HG02610 (cell line): ENCODE measurements around the gene FBLN1.
"Not testable (repeated sequence)": the region's sequence is repeated elsewhere in the genome, so short reads cannot be mapped to it uniquely, and the experiment has no call there.

ENCODE experiments used
- ATAC-seq: cut with Tn5 transposase; IDR thresholded peaks from one replicate; pipeline ENCODE4 v1.9.1; 2021; ENCODE audit warnings: mild to moderate bottlenecking, moderate library complexity; ENCODE audit not compliant: unreplicated experiment

Gene FBLN1

GRCh38 chr22:45526768-45527360, 24.2 kb downstream of the FBLN1 start:
- ATAC-seq: no peak

GRCh38 chr22:45527456-45527855, 24.8 kb downstream of the FBLN1 start:
- no peak for ATAC-seq

- no peak for ATAC-seq
Measured at GRCh38 chr22:45528046-45528445, 25.4 kb downstream of the FBLN1 start.

GRCh38 chr22:45529105-45529504, 26.4 kb downstream of the FBLN1 start:
- ATAC-seq: no peak

GRCh38 chr22:45529971-45530575, 27.4 kb downstream of the FBLN1 start:
- ATAC-seq: no peak

- ATAC-seq: no peak
Measured at GRCh38 chr22:45531441-45532234, 29.0 kb downstream of the FBLN1 start.

- no peak for ATAC-seq
Measured at GRCh38 chr22:45532235-45532631, 29.6 kb downstream of the FBLN1 start.

- ATAC-seq: no peak
Measured at GRCh38 chr22:45533703-45534102, 31.0 kb downstream of the FBLN1 start.

- ATAC-seq: no peak
Measured at GRCh38 chr22:45534339-45535192, 31.9 kb downstream of the FBLN1 start.

- ATAC-seq: no peak
Measured at GRCh38 chr22:45535290-45535689, 32.6 kb downstream of the FBLN1 start.

- ATAC-seq: not testable (repeated sequence)
Measured at GRCh38 chr22:45535835-45536234, 33.2 kb downstream of the FBLN1 start.

GRCh38 chr22:45537734-45538181, 35.1 kb downstream of the FBLN1 start:
- ATAC-seq: no peak

GRCh38 chr22:45538281-45538680, 35.6 kb downstream of the FBLN1 start:
- ATAC-seq: no peak

GRCh38 chr22:45540122-45540521, 37.4 kb downstream of the FBLN1 start:
- ATAC-seq: no peak

GRCh38 chr22:45541382-45541979, 38.8 kb downstream of the FBLN1 start:
- no peak for ATAC-seq

- ATAC-seq: no peak
Measured at GRCh38 chr22:45542001-45542520, 39.4 kb downstream of the FBLN1 start.

- not testable (repeated sequence) for ATAC-seq
Measured at GRCh38 chr22:45542736-45543135, 40.1 kb downstream of the FBLN1 start.

GRCh38 chr22:45543243-45543642, 40.6 kb downstream of the FBLN1 start:
- ATAC-seq: no peak

GRCh38 chr22:45544588-45545170, 42.0 kb downstream of the FBLN1 start:
- ATAC-seq: no peak
